ENCODE measurements around the gene DIPK1C. TPM values are rescaled to one million over a fixed set of nuclear protein-coding genes. Genes with fewer than 3 reads are reported as not detected.

Gene DIPK1C
- total RNA-seq, 1 experiment from 2014 or later = not detected

DNA sequence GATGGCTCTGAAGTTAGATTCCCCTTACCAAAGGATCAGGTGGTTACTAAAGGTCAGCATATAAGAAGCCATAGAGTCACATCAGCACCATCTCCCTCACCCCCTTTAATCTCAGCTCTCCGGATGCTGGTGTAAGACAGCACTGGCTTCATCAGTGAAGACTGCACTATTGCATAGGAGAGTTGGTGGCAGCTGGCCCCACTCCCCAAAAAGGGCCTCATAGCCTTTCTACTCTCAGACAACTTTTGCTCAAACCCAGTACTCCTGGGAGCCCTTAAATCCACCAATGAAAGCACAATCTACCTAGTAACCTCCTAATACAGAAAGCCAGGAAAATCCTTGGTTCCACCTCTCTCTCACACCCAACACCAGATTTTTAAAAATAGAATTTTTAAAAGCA, 6.9 kb upstream of the DIPK1C start:
- ChIA-PET POLR2A (ENCODE audit: unreplicated experiment) (no interaction called here), CTCF (no interaction called here)
- H3K4me2 ChIP-seq = no peak overlapping the region
- H3K36me3 ChIP-seq (ENCODE audit: low read depth) = no peaks in the 10 kb centered on the region
- no peaks in the 10 kb centered on the region for H3K9me3 ChIP-seq (ENCODE audit: insufficient read depth, low read depth)
- H3F3A ChIP-seq (ENCODE audit: insufficient read depth, low read depth) = no peaks in the 10 kb centered on the region
- H3K4me1 ChIP-seq (replicated peaks; ENCODE audit: insufficient read depth) = no peaks in the 10 kb centered on the region; the same call in 1 of the 2 replicates
- no TSS peak for BruUV-seq (replicated peaks)
- no peaks in the 10 kb centered on the region for H3K9me2 ChIP-seq (ENCODE audit: insufficient read depth)
- H3K27me3 ChIP-seq (ENCODE audit: insufficient read depth, low read depth) = peaks cover 76% of the 10 kb centered on the region
- no peak overlapping the region for H2AFZ ChIP-seq
- no peak for TF ChIP-seq EZH2 (IDR thresholded peaks at IDR 0.05; ENCODE audit: low read depth)
- TF ChIP-seq, protein P1, sequence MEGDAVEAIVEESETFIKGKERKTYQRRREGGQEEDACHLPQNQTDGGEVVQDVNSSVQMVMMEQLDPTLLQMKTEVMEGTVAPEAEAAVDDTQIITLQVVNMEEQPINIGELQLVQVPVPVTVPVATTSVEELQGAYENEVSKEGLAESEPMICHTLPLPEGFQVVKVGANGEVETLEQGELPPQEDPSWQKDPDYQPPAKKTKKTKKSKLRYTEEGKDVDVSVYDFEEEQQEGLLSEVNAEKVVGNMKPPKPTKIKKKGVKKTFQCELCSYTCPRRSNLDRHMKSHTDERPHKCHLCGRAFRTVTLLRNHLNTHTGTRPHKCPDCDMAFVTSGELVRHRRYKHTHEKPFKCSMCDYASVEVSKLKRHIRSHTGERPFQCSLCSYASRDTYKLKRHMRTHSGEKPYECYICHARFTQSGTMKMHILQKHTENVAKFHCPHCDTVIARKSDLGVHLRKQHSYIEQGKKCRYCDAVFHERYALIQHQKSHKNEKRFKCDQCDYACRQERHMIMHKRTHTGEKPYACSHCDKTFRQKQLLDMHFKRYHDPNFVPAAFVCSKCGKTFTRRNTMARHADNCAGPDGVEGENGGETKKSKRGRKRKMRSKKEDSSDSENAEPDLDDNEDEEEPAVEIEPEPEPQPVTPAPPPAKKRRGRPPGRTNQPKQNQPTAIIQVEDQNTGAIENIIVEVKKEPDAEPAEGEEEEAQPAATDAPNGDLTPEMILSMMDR (conservative IDR thresholded peaks at IDR 0.05) = no peak
- no peak overlapping the region for H3K4me3 ChIP-seq
- no peak for DNase-seq
- intact Hi-C loops (cut with micrococcal nuclease; ENCODE audit: unreplicated experiment) = no loop called here
- H3K27ac ChIP-seq = no peak overlapping the region
- no peaks in the 10 kb centered on the region for H3K79me2 ChIP-seq (ENCODE audit: low read depth)
- no peaks in the 10 kb centered on the region for H4K20me1 ChIP-seq (ENCODE audit: insufficient read depth)

GRCh38 chr18:74463254-74463653, 6.1 kb upstream of the DIPK1C start:
- no peaks in the 10 kb centered on the region; the same call in 1 of the 2 replicates for H3K4me1 ChIP-seq (replicated peaks; ENCODE audit: insufficient read depth)
- TF ChIP-seq, protein P1 (conservative IDR thresholded peaks at IDR 0.05) = no peak
- no peak for TF ChIP-seq EZH2 (IDR thresholded peaks at IDR 0.05; ENCODE audit: low read depth)
- intact Hi-C loops (cut with micrococcal nuclease; ENCODE audit: unreplicated experiment) = no loop called here
- POLR2A ChIA-PET (ENCODE audit: unreplicated experiment) = no interaction called here
- CTCF ChIA-PET = no interaction called here
- H3K4me3 ChIP-seq = no peak overlapping the region
- no peak for DNase-seq
- no peaks in the 10 kb centered on the region for H3K79me2 ChIP-seq (ENCODE audit: low read depth)
- no peaks in the 10 kb centered on the region for H4K20me1 ChIP-seq (ENCODE audit: insufficient read depth)
- no peaks in the 10 kb centered on the region for H3K36me3 ChIP-seq (ENCODE audit: low read depth)
- peaks cover 83% of the 10 kb centered on the region for H3K27me3 ChIP-seq (ENCODE audit: insufficient read depth, low read depth)
- BruUV-seq (replicated peaks) = no TSS peak
- no peak overlapping the region for H2AFZ ChIP-seq
- no peaks in the 10 kb centered on the region for H3F3A ChIP-seq (ENCODE audit: insufficient read depth, low read depth)
- no peak overlapping the region for H3K27ac ChIP-seq
- no peaks in the 10 kb centered on the region for H3K9me3 ChIP-seq (ENCODE audit: insufficient read depth, low read depth)
- no peaks in the 10 kb centered on the region for H3K9me2 ChIP-seq (ENCODE audit: insufficient read depth)
- H3K4me2 ChIP-seq = no peak overlapping the region

DNA sequence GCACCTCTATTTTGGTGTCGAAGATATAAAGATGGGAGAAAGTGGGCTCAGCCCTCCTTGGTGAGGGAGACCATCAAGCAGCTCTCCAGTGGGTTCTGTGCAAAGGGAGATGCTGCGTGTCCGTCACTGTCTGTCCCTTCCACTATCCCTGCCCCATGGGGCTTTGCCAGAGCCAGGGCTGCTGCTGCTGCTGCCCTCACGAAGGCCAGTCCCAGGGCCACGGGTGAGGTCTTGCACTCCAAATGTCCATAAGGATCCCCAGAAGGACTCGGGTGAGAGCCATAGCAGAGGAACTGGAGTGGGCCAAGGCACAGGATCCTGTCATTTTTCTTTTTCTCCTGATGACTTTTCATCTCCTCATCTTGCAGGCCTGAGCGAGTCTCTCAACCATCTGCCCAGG, 3.7 kb upstream of the DIPK1C start:
- H2AFZ ChIP-seq = no peak overlapping the region
- H3K4me3 ChIP-seq = no peak overlapping the region
- ChIA-PET CTCF (no interaction called here), POLR2A (ENCODE audit: unreplicated experiment) (no interaction called here)
- no peaks in the 10 kb centered on the region for H3K9me3 ChIP-seq (ENCODE audit: insufficient read depth, low read depth)
- intact Hi-C loops (cut with micrococcal nuclease; ENCODE audit: unreplicated experiment) = no loop called here
- H4K20me1 ChIP-seq (ENCODE audit: insufficient read depth) = no peaks in the 10 kb centered on the region
- H3K4me2 ChIP-seq = no peak overlapping the region
- no peaks in the 10 kb centered on the region for H3F3A ChIP-seq (ENCODE audit: insufficient read depth, low read depth)
- H3K9me2 ChIP-seq (ENCODE audit: insufficient read depth) = no peaks in the 10 kb centered on the region
- H3K79me2 ChIP-seq (ENCODE audit: low read depth) = no peaks in the 10 kb centered on the region
- no peak for TF ChIP-seq EZH2 (IDR thresholded peaks at IDR 0.05; ENCODE audit: low read depth)
- TF ChIP-seq, protein P1 (conservative IDR thresholded peaks at IDR 0.05) = no peak
- H3K4me1 ChIP-seq (replicated peaks; ENCODE audit: insufficient read depth) = no peaks in the 10 kb centered on the region
- DNase-seq = no peak
- BruUV-seq (replicated peaks) = no TSS peak
- H3K27ac ChIP-seq = no peak overlapping the region
- peaks cover 77% of the 10 kb centered on the region for H3K27me3 ChIP-seq (ENCODE audit: insufficient read depth, low read depth)
- no peaks in the 10 kb centered on the region for H3K36me3 ChIP-seq (ENCODE audit: low read depth)
